ENCODE measurements around the gene MMP7.
"Not testable (repeated sequence)": the region's sequence is repeated elsewhere in the genome, so short reads cannot be mapped to it uniquely, and the experiment has no call there.

Gene MMP7

GRCh38 chr11:102538932-102539331 is 8.4 kb upstream of the MMP7 start:
- no peak for DNase-seq (ENCODE audit: low spot score)

GRCh38 chr11:102534261-102534872 is 3.8 kb upstream of the MMP7 start:
- no peak for DNase-seq (ENCODE audit: low spot score)

GRCh38 chr11:102528618-102529017 is 1.9 kb downstream of the MMP7 start:
- no peak for DNase-seq (ENCODE audit: low spot score)

GRCh38 chr11:102527684-102528083 is 2.9 kb downstream of the MMP7 start:
- DNase-seq (ENCODE audit: low spot score): no peak

- DNase-seq (ENCODE audit: low spot score): no peak
Measured at GRCh38 chr11:102527041-102527440, 3.5 kb downstream of the MMP7 start.

- DNase-seq (ENCODE audit: low spot score): no peak
Measured at GRCh38 chr11:102523887-102524286, 6.7 kb downstream of the MMP7 start.

GRCh38 chr11:102523189-102523570 is 7.4 kb downstream of the MMP7 start:
- DNase-seq (ENCODE audit: low spot score): no peak

- DNase-seq (ENCODE audit: low spot score): no peak
Measured at GRCh38 chr11:102522312-102523188, 8.0 kb downstream of the MMP7 start.

GRCh38 chr11:102521121-102521520 is 9.4 kb downstream of the MMP7 start:
- DNase-seq (ENCODE audit: low spot score): no peak

GRCh38 chr11:102520514-102520913 is 10.0 kb downstream of the MMP7 start:
- no peak for DNase-seq (ENCODE audit: low spot score)

GRCh38 chr11:102518296-102519094 is 12.1 kb downstream of the MMP7 start:
- no peak for DNase-seq (ENCODE audit: low spot score)

GRCh38 chr11:102517670-102518069 is 12.9 kb downstream of the MMP7 start:
- DNase-seq (ENCODE audit: low spot score): no peak

- DNase-seq (ENCODE audit: low spot score): no peak
Measured at GRCh38 chr11:102516179-102516578, 14.4 kb downstream of the MMP7 start.

- peak; percentile 3 for DNase-seq (ENCODE audit: low spot score)
Measured at GRCh38 chr11:102513869-102514268, 16.7 kb downstream of the MMP7 start.

- peak; percentile 4 for DNase-seq (ENCODE audit: low spot score)
Measured at GRCh38 chr11:102510439-102511135, 20.0 kb downstream of the MMP7 start.

- not testable (repeated sequence) for DNase-seq (ENCODE audit: low spot score)
Measured at GRCh38 chr11:102502831-102503230, 27.7 kb downstream of the MMP7 start.

GRCh38 chr11:102500829-102501228 is 29.7 kb downstream of the MMP7 start:
- DNase-seq (ENCODE audit: low spot score): no peak

GRCh38 chr11:102499931-102500330 is 30.6 kb downstream of the MMP7 start:
- DNase-seq (ENCODE audit: low spot score): no peak

GRCh38 chr11:102499151-102499550 is 31.4 kb downstream of the MMP7 start:
- no peak for DNase-seq (ENCODE audit: low spot score)

GRCh38 chr11:102497061-102497460 is 33.5 kb downstream of the MMP7 start:
- DNase-seq (ENCODE audit: low spot score): no peak

GRCh38 chr11:102495161-102496042 is 35.1 kb downstream of the MMP7 start:
- DNase-seq (ENCODE audit: low spot score): peak; percentile 81
